WTC11 (cell line): ENCODE measurements around the gene STK11. TPM values are rescaled to one million over a fixed set of nuclear protein-coding genes. Genes with fewer than 3 reads are reported as not detected.

ENCODE experiments used
- ATAC-seq: fragments of 200-7000 bp; cut with Tn5 transposase; 2 replicates; pipeline ENCODE4 v1.10.0; 2021; ENCODE audit warnings: mild to moderate bottlenecking, moderate library complexity
- CTCF ChIA-PET: fragments of 300-600 bp; sonication (Branson Sonifier 250); formaldehyde crosslinking; loops from one replicate; lab custom pipeline; 2021; ENCODE audit warnings: antibody characterized with exemption; lab: Charles Lee
- POLR2A ChIA-PET: fragments of 350-600 bp; sonication (Branson Sonifier 250); formaldehyde crosslinking; loops from one replicate; lab custom pipeline; 2021; ENCODE audit warnings: antibody characterized with exemption; lab: Charles Lee
- DNase-seq: peaks from one replicate; pipeline ENCODE4 v3.0.0; 2021; ENCODE audit warnings: low spot score
- H3K27ac Mint-ChIP-seq: 2 replicates; pipeline ENCODE4 v1.8.0; 2021; ENCODE audit warnings: mixed read lengths
- H3K27me3 Mint-ChIP-seq: 2 replicates; pipeline ENCODE4 v1.8.0; 2021; ENCODE audit warnings: low read depth, mild to moderate bottlenecking, moderate library complexity, mixed read lengths
- H3K36me3 Mint-ChIP-seq: 2 replicates; pipeline ENCODE4 v1.8.0; 2021; ENCODE audit warnings: mixed read lengths
- H3K4me1 Mint-ChIP-seq: 2 replicates; pipeline ENCODE4 v1.8.0; 2022; ENCODE audit warnings: mixed read lengths
- H3K4me3 Mint-ChIP-seq: 2 replicates; pipeline ENCODE4 v1.8.0; 2021; ENCODE audit warnings: mild to moderate bottlenecking, moderate library complexity, mixed read lengths
- H3K9me3 Mint-ChIP-seq: 2 replicates; pipeline ENCODE4 v1.8.0; 2021; ENCODE audit warnings: mixed read lengths
- CBFB ChIP-seq: sonication (generic); formaldehyde crosslinking; IDR thresholded peaks from 2 replicates; pipeline ENCODE4 v1.8.1; 2022; ENCODE audit warnings: mild to moderate bottlenecking, low read depth, missing genetic modification reagents
- CREB1 ChIP-seq: sonication (generic); formaldehyde crosslinking; IDR thresholded peaks from 2 replicates; pipeline ENCODE4 v1.8.0; 2023; ENCODE audit warnings: mild to moderate bottlenecking, missing genetic modification reagents
- CTCF ChIP-seq: fragments of 200-600 bp; IDR thresholded peaks from 2 replicates; pipeline ENCODE4 v1.8.0; 2022; ENCODE audit warnings: antibody characterized with exemption
- E2F4 ChIP-seq: sonication (generic); formaldehyde crosslinking; IDR thresholded peaks from 2 replicates; pipeline ENCODE4 v1.8.1; 2022; ENCODE audit warnings: low read depth, mild to moderate bottlenecking, moderate library complexity, missing genetic modification reagents, borderline replicate concordance
- FOXK1 ChIP-seq: sonication (generic); formaldehyde crosslinking; IDR thresholded peaks from 2 replicates; pipeline ENCODE4 v1.8.0; 2022; ENCODE audit warnings: mild to moderate bottlenecking, moderate library complexity, missing genetic modification reagents
- FOXP4 ChIP-seq: sonication (generic); formaldehyde crosslinking; IDR thresholded peaks from 2 replicates; pipeline ENCODE4 v1.8.0; 2022; ENCODE audit warnings: mild to moderate bottlenecking, missing genetic modification reagents
- NFYB ChIP-seq: sonication (generic); formaldehyde crosslinking; conservative IDR thresholded peaks from 2 replicates; pipeline ENCODE4 v1.8.0; 2022; ENCODE audit warnings: low read depth, missing genetic modification reagents
- PRDM15 ChIP-seq: sonication (generic); formaldehyde crosslinking; IDR thresholded peaks from 2 replicates; pipeline ENCODE4 v1.8.0; 2022; ENCODE audit warnings: missing genetic modification reagents
- ZNF232 ChIP-seq: sonication (generic); formaldehyde crosslinking; IDR thresholded peaks from 2 replicates; pipeline ENCODE4 v1.8.0; 2022; ENCODE audit warnings: mild to moderate bottlenecking, missing genetic modification reagents
- ZNF512 ChIP-seq: sonication (generic); formaldehyde crosslinking; IDR thresholded peaks from 2 replicates; pipeline ENCODE4 v1.8.1; 2022; ENCODE audit warnings: missing genetic modification reagents, borderline replicate concordance
- ZNF671 ChIP-seq: fragments of 250-450 bp; sonication (Bioruptor Pico); IDR thresholded peaks from 2 replicates; pipeline ENCODE4 v1.8.0; 2021; ENCODE audit warnings: mild to moderate bottlenecking
- total RNA-seq: library from RNA; stranded (reverse); gene quantifications from 3 replicates; pipeline ENCODE4 v1.2.3, GENCODE V29; 2021
- TF ChIP-seq, protein P1 (sequence below): sonication (generic); formaldehyde crosslinking; IDR thresholded peaks from 2 replicates; pipeline ENCODE4 v1.8.1; 2023; ENCODE audit warnings: mild to moderate bottlenecking, moderate library complexity, missing genetic modification reagents
- TF ChIP-seq, protein P2 (sequence below): fragments of 250-450 bp; sonication (Bioruptor Pico); conservative IDR thresholded peaks from 2 replicates; pipeline ENCODE4 v1.9.0; 2021; ENCODE audit warnings: mild to moderate bottlenecking

Gene STK11
- total RNA-seq, 1 experiment from 2014 or later = 112 TPM

GRCh38 chr19:1267477-1268225 lies 62.1 kb downstream of the STK11 start:
- H3K27me3 Mint-ChIP-seq = peaks cover 7% of the 10 kb centered on the region
- no peak overlapping the region for H3K27ac Mint-ChIP-seq
- peaks cover 28% of the 10 kb centered on the region for H3K36me3 Mint-ChIP-seq
- TF ChIP-seq, protein P1, sequence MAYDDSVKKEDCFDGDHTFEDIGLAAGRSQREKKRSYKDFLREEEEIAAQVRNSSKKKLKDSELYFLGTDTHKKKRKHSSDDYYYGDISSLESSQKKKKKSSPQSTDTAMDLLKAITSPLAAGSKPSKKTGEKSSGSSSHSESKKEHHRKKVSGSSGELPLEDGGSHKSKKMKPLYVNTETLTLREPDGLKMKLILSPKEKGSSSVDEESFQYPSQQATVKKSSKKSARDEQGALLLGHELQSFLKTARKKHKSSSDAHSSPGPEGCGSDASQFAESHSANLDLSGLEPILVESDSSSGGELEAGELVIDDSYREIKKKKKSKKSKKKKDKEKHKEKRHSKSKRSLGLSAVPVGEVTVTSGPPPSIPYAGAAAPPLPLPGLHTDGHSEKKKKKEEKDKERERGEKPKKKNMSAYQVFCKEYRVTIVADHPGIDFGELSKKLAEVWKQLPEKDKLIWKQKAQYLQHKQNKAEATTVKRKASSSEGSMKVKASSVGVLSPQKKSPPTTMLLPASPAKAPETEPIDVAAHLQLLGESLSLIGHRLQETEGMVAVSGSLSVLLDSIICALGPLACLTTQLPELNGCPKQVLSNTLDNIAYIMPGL = 0 out of 2 replicates have a peak, but pooled peaks have one; percentile 35
- no peak for TF ChIP-seq ZNF671
- no peak for TF ChIP-seq CBFB (CRISPR knock-in tag)
- TF ChIP-seq PRDM15 (CRISPR knock-in tag) = peak; percentile 76
- TF ChIP-seq, protein P2, sequence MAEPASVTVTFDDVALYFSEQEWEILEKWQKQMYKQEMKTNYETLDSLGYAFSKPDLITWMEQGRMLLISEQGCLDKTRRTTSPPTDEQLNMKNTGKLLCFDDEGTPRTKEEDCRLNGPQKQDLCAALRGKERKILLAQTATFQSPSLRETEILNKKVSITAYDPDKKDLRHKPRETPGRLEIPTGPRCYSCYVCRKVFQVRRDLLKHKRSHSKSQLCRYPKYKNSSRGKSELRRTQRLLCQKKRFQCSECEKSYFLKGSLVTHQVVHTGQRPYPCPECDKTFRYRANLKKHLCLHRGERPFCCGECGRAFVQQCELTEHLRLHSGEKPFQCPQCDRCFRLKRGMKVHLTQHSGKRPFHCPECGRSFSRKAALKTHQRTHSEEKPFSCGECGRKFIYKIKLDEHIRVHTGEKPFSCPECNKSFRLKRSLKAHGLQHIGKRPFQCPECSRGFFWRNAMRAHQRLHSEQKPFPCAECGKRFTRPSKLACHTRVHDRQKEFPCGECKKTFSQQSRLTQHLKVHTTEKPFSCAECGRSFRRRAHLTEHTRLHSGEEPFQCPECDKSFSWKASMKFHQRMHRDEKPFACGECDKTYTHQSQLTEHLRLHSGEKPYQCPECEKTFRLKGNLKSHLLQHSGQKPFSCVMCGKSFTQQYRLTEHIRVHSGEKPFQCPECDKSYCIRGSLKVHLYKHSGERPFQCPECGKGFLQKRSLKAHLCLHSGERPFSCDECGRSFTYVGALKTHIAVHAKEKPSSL (CRISPR knock-in tag) = no peak
- no peak for TF ChIP-seq CREB1 (CRISPR knock-in tag)
- no peak for TF ChIP-seq ZNF512 (CRISPR knock-in tag)
- TF ChIP-seq, all 79 proteins: peak for 2
- no peaks in the 10 kb centered on the region for H3K9me3 Mint-ChIP-seq
- peaks cover 56% of the 10 kb centered on the region for H3K4me1 Mint-ChIP-seq
- ChIA-PET CTCF (interaction anchor here (1.5 to 15.6 kb wide), 4 partner anchors 12 to 25 kb away, joined by 3 to 648 read pairs (median 13); partner anchors contain the start of genes ATP5F1D and MIDN), POLR2A (interaction anchor here (1.1 to 2.8 kb wide), 4 partner anchors 8 to 29 kb away, joined by 3 to 31 read pairs (median 5); no protein-coding TSS in a partner anchor)
- ATAC-seq = no peak
- H3K4me3 Mint-ChIP-seq = peak overlapping the region; percentile 76
- no peak for DNase-seq

GRCh38 chr19:1268226-1269064 lies 62.9 kb downstream of the STK11 start:
- H3K9me3 Mint-ChIP-seq = no peaks in the 10 kb centered on the region
- peak overlapping the region; percentile 84 for H3K27ac Mint-ChIP-seq
- H3K36me3 Mint-ChIP-seq = peaks cover 34% of the 10 kb centered on the region
- DNase-seq (no peak), ATAC-seq (no peak)
- POLR2A ChIA-PET = interaction anchor here (0.5 to 2.8 kb wide), 18 partner anchors 9 to 240 kb away, joined by 3 to 37 read pairs (median 6); partner anchors contain the start of gene ATP5F1D
- peaks cover 54% of the 10 kb centered on the region for H3K4me1 Mint-ChIP-seq
- H3K27me3 Mint-ChIP-seq = peaks cover 7% of the 10 kb centered on the region
- H3K4me3 Mint-ChIP-seq = peak overlapping the region; percentile 76
- CTCF ChIA-PET = interaction anchor here (0.8 to 15.6 kb wide), 12 partner anchors 9 to 204 kb away, joined by 3 to 648 read pairs (median 3); partner anchors contain the start of genes ATP5F1D and MIDN
- TF ChIP-seq E2F4 (CRISPR knock-in tag) (no peak), FOXK1 (no peak), CTCF (no peak), NFYB (CRISPR knock-in tag) (no peak), ZNF232 (CRISPR knock-in tag) (0 out of 2 replicates have a peak, but pooled peaks have one; percentile 22), FOXP4 (CRISPR knock-in tag) (0 out of 2 replicates have a peak, but pooled peaks have one; percentile 61)
